Ishikawa (cell line): ENCODE results near the gene EIPR1.

Source experiments
- CEBPB ChIP-seq: IDR thresholded peaks from 2 replicates; pipeline ENCODE4 v1.6.1; 2012
- CREB1 ChIP-seq: IDR thresholded peaks from 2 replicates; pipeline ENCODE4 v1.6.1; 2012; ENCODE audit warnings: low read depth
- EGR1 ChIP-seq: IDR thresholded peaks from 2 replicates; pipeline ENCODE4 v1.6.1; 2012
- EP300 ChIP-seq: IDR thresholded peaks from 2 replicates; pipeline ENCODE4 v1.6.1; 2012; ENCODE audit warnings: borderline replicate concordance
- FOXM1 ChIP-seq: IDR thresholded peaks from 2 replicates; pipeline ENCODE4 v1.6.1; 2012; ENCODE audit warnings: low read depth, borderline replicate concordance
- NFIC ChIP-seq: IDR thresholded peaks from 2 replicates; pipeline ENCODE4 v1.6.1; 2012
- RAD21 ChIP-seq: IDR thresholded peaks from 2 replicates; pipeline ENCODE4 v1.6.1; 2012; ENCODE audit warnings: low read depth
- TAF1 ChIP-seq: IDR thresholded peaks from 2 replicates; pipeline ENCODE4 v1.6.1; 2012; ENCODE audit warnings: low read depth, mild to moderate bottlenecking
- TCF12 ChIP-seq: IDR thresholded peaks from 2 replicates; pipeline ENCODE4 v1.6.1; 2012; ENCODE audit warnings: low read depth
- TEAD4 ChIP-seq: IDR thresholded peaks from 2 replicates; pipeline ENCODE4 v1.6.1; 2012
- YY1 ChIP-seq: IDR thresholded peaks from 2 replicates; pipeline ENCODE4 v1.6.1; 2012; ENCODE audit warnings: low read depth
- ZBTB7A ChIP-seq: IDR thresholded peaks from 2 replicates; pipeline ENCODE4 v1.6.1; 2012; ENCODE audit warnings: low read depth
- TF ChIP-seq, protein P1 (sequence below): IDR thresholded peaks from 2 replicates; pipeline ENCODE4 v1.6.1; 2012
- TF ChIP-seq, protein P2 (sequence below): IDR thresholded peaks from 2 replicates; pipeline ENCODE4 v1.6.1; 2012; ENCODE audit warnings: low read depth, mild to moderate bottlenecking
- TF ChIP-seq, protein P3 (sequence below): IDR thresholded peaks from 2 replicates; pipeline ENCODE4 v1.6.1; 2012

The EIPR1 gene

DNA sequence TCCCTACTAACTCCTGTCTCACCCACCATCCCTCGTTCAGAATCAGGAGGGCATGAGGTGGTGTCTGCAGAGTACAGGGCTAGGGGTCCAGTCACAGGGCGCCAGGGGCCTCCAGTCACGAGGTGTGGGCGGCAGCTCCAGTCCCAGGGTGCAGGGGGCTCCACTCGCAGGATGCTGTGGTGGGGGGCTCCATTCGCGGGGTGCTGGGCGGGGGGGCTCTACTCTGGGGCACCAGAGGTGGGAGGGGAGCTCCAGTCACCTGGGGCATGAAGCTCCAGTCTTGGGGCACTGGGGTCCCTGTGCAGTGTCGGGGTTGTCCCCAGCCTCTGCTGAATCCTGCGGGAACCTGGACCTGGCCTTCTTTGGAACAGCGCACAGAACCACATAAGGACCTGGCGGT lies 66.0 kb downstream of the EIPR1 start:
- TF ChIP-seq EGR1 (no peak), ZBTB7A (no peak), NFIC (no peak), CREB1 (no peak), TCF12 (no peak), EP300 (no peak), TEAD4 (no peak), TAF1 (no peak), RAD21 (no peak), YY1 (no peak), FOXM1 (no peak), CEBPB (no peak)
- TF ChIP-seq, protein P1, sequence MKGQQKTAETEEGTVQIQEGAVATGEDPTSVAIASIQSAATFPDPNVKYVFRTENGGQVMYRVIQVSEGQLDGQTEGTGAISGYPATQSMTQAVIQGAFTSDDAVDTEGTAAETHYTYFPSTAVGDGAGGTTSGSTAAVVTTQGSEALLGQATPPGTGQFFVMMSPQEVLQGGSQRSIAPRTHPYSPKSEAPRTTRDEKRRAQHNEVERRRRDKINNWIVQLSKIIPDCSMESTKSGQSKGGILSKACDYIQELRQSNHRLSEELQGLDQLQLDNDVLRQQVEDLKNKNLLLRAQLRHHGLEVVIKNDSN, result no peak
- TF ChIP-seq, protein P2, sequence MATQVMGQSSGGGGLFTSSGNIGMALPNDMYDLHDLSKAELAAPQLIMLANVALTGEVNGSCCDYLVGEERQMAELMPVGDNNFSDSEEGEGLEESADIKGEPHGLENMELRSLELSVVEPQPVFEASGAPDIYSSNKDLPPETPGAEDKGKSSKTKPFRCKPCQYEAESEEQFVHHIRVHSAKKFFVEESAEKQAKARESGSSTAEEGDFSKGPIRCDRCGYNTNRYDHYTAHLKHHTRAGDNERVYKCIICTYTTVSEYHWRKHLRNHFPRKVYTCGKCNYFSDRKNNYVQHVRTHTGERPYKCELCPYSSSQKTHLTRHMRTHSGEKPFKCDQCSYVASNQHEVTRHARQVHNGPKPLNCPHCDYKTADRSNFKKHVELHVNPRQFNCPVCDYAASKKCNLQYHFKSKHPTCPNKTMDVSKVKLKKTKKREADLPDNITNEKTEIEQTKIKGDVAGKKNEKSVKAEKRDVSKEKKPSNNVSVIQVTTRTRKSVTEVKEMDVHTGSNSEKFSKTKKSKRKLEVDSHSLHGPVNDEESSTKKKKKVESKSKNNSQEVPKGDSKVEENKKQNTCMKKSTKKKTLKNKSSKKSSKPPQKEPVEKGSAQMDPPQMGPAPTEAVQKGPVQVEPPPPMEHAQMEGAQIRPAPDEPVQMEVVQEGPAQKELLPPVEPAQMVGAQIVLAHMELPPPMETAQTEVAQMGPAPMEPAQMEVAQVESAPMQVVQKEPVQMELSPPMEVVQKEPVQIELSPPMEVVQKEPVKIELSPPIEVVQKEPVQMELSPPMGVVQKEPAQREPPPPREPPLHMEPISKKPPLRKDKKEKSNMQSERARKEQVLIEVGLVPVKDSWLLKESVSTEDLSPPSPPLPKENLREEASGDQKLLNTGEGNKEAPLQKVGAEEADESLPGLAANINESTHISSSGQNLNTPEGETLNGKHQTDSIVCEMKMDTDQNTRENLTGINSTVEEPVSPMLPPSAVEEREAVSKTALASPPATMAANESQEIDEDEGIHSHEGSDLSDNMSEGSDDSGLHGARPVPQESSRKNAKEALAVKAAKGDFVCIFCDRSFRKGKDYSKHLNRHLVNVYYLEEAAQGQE, result no peak
- TF ChIP-seq, protein P3, sequence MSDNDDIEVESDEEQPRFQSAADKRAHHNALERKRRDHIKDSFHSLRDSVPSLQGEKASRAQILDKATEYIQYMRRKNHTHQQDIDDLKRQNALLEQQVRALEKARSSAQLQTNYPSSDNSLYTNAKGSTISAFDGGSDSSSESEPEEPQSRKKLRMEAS, result no peak

DNA sequence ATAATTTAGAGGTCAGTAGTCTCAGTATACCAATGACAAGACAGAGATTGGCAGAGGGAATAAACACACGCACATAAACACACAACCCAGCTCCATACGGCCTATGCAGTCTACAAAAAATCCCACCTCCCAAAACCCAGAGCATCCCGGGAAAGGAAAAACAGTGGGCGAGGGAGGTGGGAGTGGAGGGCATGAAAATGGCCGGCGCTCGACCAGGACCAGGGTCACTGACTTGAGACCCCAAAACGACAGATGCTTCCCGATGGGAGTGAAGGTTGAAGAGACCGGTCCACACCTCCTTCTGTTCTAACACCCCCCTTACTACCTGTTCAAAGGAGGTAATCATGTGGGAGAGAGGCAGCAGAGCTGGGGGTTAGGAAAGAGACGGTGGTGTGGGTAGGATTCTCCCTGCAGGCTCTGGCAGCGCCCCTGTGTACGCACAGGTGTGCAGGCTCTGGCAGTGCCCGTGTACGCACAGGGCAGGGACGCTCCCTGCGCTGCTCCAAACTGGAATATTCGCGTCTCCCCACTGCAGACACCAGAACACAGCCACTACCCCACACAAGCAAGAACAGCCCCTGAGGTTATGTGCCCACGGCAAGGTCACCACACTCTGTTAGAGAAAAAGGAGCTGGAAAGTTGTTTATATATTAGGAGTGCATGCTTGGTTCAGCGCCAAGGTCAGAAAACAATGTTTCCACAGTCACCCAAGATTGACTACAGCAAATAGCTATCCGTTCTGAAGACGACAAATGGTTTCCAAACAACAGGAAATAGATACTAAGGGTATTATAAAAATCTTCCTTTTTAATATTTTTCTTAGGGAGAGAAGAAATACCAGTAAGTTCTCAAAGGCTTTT lies 67.9 kb downstream of the EIPR1 start:
- TF ChIP-seq TEAD4 (no peak), YY1 (no peak), CREB1 (no peak), TAF1 (no peak), ZBTB7A (no peak), EGR1 (no peak), NFIC (no peak), FOXM1 (no peak), CEBPB (no peak), RAD21 (no peak), TCF12 (no peak), EP300 (no peak)
- TF ChIP-seq, protein P2, result no peak
- TF ChIP-seq, protein P3, result no peak
- TF ChIP-seq, protein P1, result no peak

DNA sequence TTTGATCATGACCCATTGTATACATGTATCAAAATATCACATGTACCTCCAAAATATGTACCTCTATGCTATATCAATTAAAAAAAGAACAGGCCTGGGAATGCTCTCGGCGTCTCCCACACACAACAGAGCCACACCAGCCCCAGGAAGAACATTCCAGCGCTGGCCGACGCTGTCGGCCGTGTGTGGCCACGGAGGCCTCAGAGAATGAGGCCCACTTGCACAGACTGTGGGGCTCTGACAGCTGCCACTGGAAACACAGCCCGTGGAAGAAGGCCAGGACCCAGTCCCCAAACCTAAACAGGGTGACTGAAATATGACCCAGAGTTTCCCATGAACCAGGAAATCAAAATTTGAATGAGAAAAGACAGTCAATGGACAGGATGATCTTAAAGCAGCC lies 69.7 kb downstream of the EIPR1 start:
- TF ChIP-seq YY1 (no peak), ZBTB7A (no peak), TCF12 (no peak), CEBPB (no peak), EGR1 (no peak), TAF1 (no peak), NFIC (no peak), TEAD4 (no peak), FOXM1 (no peak), CREB1 (no peak), EP300 (no peak), RAD21 (no peak)
- TF ChIP-seq, protein P2, result no peak
- TF ChIP-seq, protein P3, result no peak
- TF ChIP-seq, protein P1, result no peak
